H9 (cell line): Measurements from ENCODE around the gene NCAN. TPM values are rescaled to one million over a fixed set of nuclear protein-coding genes. Genes with fewer than 3 reads are reported as not detected.

ENCODE experiments used
- DNase-seq: peaks from one replicate; pipeline ENCODE4 v3.0.0-alpha.2; 2017
- H2AFZ ChIP-seq: one replicate; pipeline ENCODE4 v1.6.1; 2013; ENCODE audit warnings: mild to moderate bottlenecking, low read length, control low read depth, moderate library complexity
- H2AK5ac ChIP-seq: 2 replicates; pipeline ENCODE4 v1.6.1; 2013; ENCODE audit warnings: low read length, control low read depth, mixed read lengths; ENCODE audit not compliant: insufficient read length
- H2BK120ac ChIP-seq: one replicate; pipeline ENCODE4 v1.6.1; 2013; ENCODE audit warnings: low read depth, mild to moderate bottlenecking, low read length, control low read depth, inconsistent platforms; ENCODE audit not compliant: poor library complexity, severe bottlenecking
- H2BK12ac ChIP-seq: 2 replicates; pipeline ENCODE4 v1.6.1; 2013; ENCODE audit warnings: low read length, control low read depth, mixed read lengths, low read depth; ENCODE audit not compliant: insufficient read length
- H2BK15ac ChIP-seq: 2 replicates; pipeline ENCODE4 v1.6.1; 2013; ENCODE audit warnings: low read depth, low read length, control low read depth
- H2BK20ac ChIP-seq: one replicate; pipeline ENCODE4 v1.6.1; 2013; ENCODE audit warnings: low read depth, mild to moderate bottlenecking, low read length, control low read depth, inconsistent platforms; ENCODE audit not compliant: poor library complexity, severe bottlenecking
- H2BK5ac ChIP-seq: 2 replicates; pipeline ENCODE4 v1.6.1; 2013; ENCODE audit warnings: low read length, control low read depth, mixed read lengths; ENCODE audit not compliant: insufficient read length
- H3K14ac ChIP-seq: 2 replicates; pipeline ENCODE4 v1.6.1; 2013; ENCODE audit warnings: low read length, control low read depth; ENCODE audit not compliant: insufficient read depth
- H3K18ac ChIP-seq: 2 replicates; pipeline ENCODE4 v1.6.1; 2013; ENCODE audit warnings: low read depth, mild to moderate bottlenecking, mixed read lengths, low read length, control low read depth; ENCODE audit not compliant: insufficient read length
- H3K23ac ChIP-seq: 2 replicates; pipeline ENCODE4 v1.6.1; 2013; ENCODE audit warnings: low read length, control low read depth, mixed read lengths, low read depth; ENCODE audit not compliant: insufficient read length
- H3K23me2 ChIP-seq: 2 replicates; pipeline ENCODE4 v1.6.1; 2013; ENCODE audit warnings: low read depth, mild to moderate bottlenecking, mixed read lengths, low read length, control low read depth; ENCODE audit not compliant: insufficient read length, poor library complexity, severe bottlenecking
- H3K27ac ChIP-seq: 2 replicates; pipeline ENCODE4 v1.5.1; 2013; ENCODE audit warnings: low read length, control low read depth, mixed read lengths, low read depth; ENCODE audit not compliant: insufficient read length
- H3K27me3 ChIP-seq: 2 replicates; pipeline ENCODE4 v1.6.1; 2013; ENCODE audit warnings: low read length, control low read depth, inconsistent platforms; ENCODE audit not compliant: insufficient read depth
- H3K4ac ChIP-seq: 2 replicates; pipeline ENCODE4 v1.6.1; 2013; ENCODE audit warnings: low read depth, mild to moderate bottlenecking, control low read depth, inconsistent platforms, low read length, moderate library complexity
- H3K4me1 ChIP-seq: 2 replicates; pipeline ENCODE4 v1.6.1; 2013; ENCODE audit warnings: low read length, control low read depth, inconsistent platforms; ENCODE audit not compliant: insufficient read depth
- H3K4me2 ChIP-seq: 2 replicates; pipeline ENCODE4 v1.6.1; 2013; ENCODE audit warnings: low read length, control low read depth, mixed read lengths; ENCODE audit not compliant: insufficient read length, insufficient read depth
- H3K56ac ChIP-seq: 2 replicates; pipeline ENCODE4 v1.6.1; 2013; ENCODE audit warnings: low read depth, mild to moderate bottlenecking, mixed read lengths, low read length, control low read depth; ENCODE audit not compliant: insufficient read length
- H3K79me1 ChIP-seq: 2 replicates; pipeline ENCODE4 v1.6.1; 2013; ENCODE audit warnings: low read depth, mild to moderate bottlenecking, moderate library complexity, low read length, control low read depth, inconsistent platforms; ENCODE audit not compliant: insufficient read depth, poor library complexity, severe bottlenecking
- H3K79me2 ChIP-seq: 2 replicates; pipeline ENCODE4 v1.6.1; 2013; ENCODE audit warnings: low read length, control low read depth, inconsistent platforms; ENCODE audit not compliant: insufficient read depth
- H3K9ac ChIP-seq: 2 replicates; pipeline ENCODE4 v1.6.1; 2013; ENCODE audit warnings: low read length, control low read depth, mixed read lengths; ENCODE audit not compliant: insufficient read length; ENCODE audit errors: extremely low read depth
- H3K9me3 ChIP-seq: one replicate; pipeline ENCODE4 v1.6.1; 2013; ENCODE audit warnings: low read depth, low read length, inconsistent platforms; ENCODE audit not compliant: control insufficient read depth
- H3T11ph ChIP-seq: one replicate; pipeline ENCODE4 v1.6.1; 2013; ENCODE audit warnings: mild to moderate bottlenecking, low read length, control low read depth, inconsistent platforms
- H4K20me1 ChIP-seq: one replicate; pipeline ENCODE4 v1.6.1; 2013; ENCODE audit not compliant: control insufficient read depth, insufficient read length, insufficient read depth
- H4K5ac ChIP-seq: 2 replicates; pipeline ENCODE4 v1.6.1; 2013; ENCODE audit warnings: low read depth, mild to moderate bottlenecking, mixed read lengths, low read length, control low read depth; ENCODE audit not compliant: insufficient read length
- H4K8ac ChIP-seq: replicated peaks from 2 replicates; pipeline ENCODE4 v1.6.1; 2013; ENCODE audit warnings: low read length, control low read depth, mixed read lengths, low read depth; ENCODE audit not compliant: insufficient read length
- H4K91ac ChIP-seq: 2 replicates; pipeline ENCODE4 v1.6.1; 2013; ENCODE audit warnings: low read depth, mild to moderate bottlenecking, moderate library complexity, mixed read lengths, low read length, control low read depth; ENCODE audit not compliant: insufficient read length
- H3K27ac Mint-ChIP-seq, 3 experiments: 2 replicates in 2 of 3; 3 replicates in 1 of 3; pipeline ENCODE4 v1.8.0; 2020 to 2021; ENCODE audit warnings: mixed read lengths in 3 of 3, mild to moderate bottlenecking in 1 of 3, moderate library complexity in 1 of 3
- H3K27me3 Mint-ChIP-seq: 2 replicates; pipeline ENCODE4 v1.8.0; 2021; ENCODE audit warnings: low read depth, mild to moderate bottlenecking, moderate library complexity, mixed read lengths
- H3K36me3 Mint-ChIP-seq, 3 experiments: 2 replicates in 2 of 3; 3 replicates in 1 of 3; pipeline ENCODE4 v1.8.0; 2020 to 2021; ENCODE audit warnings: low read depth in 3 of 3, mixed read lengths in 3 of 3; ENCODE audit not compliant: insufficient read depth in 1 of 3
- H3K4me1 Mint-ChIP-seq, 2 experiments: 2 replicates each; pipeline ENCODE4 v1.8.0; 2020; ENCODE audit warnings: mixed read lengths in 2 of 2
- H3K4me3 Mint-ChIP-seq, 2 experiments: 2 replicates in 1 of 2; 3 replicates in 1 of 2; pipeline ENCODE4 v1.8.0; 2020 to 2021; ENCODE audit warnings: mild to moderate bottlenecking in 2 of 2, mixed read lengths in 2 of 2, moderate library complexity in 1 of 2
- H3K9me3 Mint-ChIP-seq, 2 experiments: 2 replicates in 1 of 2; 3 replicates in 1 of 2; pipeline ENCODE4 v1.8.0; 2020; ENCODE audit warnings: mild to moderate bottlenecking in 2 of 2, mixed read lengths in 2 of 2, moderate library complexity in 1 of 2
- CTCF ChIP-seq: fragments of 200-600 bp; sonication (generic); conservative IDR thresholded peaks from 3 replicates; pipeline ENCODE4 v1.8.0; 2021; ENCODE audit warnings: antibody characterized with exemption, mild to moderate bottlenecking
- WGBS: extraction: QIAGEN DNeasy Blood & Tissue Kit; methylation state at CpG from one replicate; pipeline ENCODE4 v1.1.7; 2013; ENCODE audit warnings: missing lambda C conversion rate, low lambda C conversion rate, mixed read lengths; ENCODE audit not compliant: insufficient read length; ENCODE audit errors: extremely low coverage; 5-methylcytosine and 5-hydroxymethylcytosine counted together
- total RNA-seq: library from RNA; stranded (reverse); gene quantifications from 2 replicates; pipeline ENCODE4 v1.2.1, GENCODE V29; 2021

The NCAN gene
- total RNA-seq, 1 experiment from 2014 or later: 1.6 TPM

GRCh38 chr19:19238126-19238894, 26.6 kb downstream of the NCAN start:
- DNase-seq: no peak
- H3K27ac Mint-ChIP-seq: no peak overlapping the region; a peak in 1 of 7 replicates
- 0 out of 4 replicates have a peak, but pooled peaks cover 0 to 3% of the 10 kb centered on the region in 2 experiments for H3K4me1 Mint-ChIP-seq
- TF ChIP-seq CTCF: no peak
- Histone ChIP-seq H3K4ac (no peak overlapping the region), H2BK5ac (no peak overlapping the region), H3K18ac (no peak overlapping the region), H3K9ac (no peak overlapping the region), H3K27me3 (no peaks in the 10 kb centered on the region), H3K56ac (no peak overlapping the region), H3K79me2 (no peaks in the 10 kb centered on the region), H2BK12ac (no peak overlapping the region), H2BK15ac (no peak overlapping the region), H3K23ac (no peak overlapping the region), H3K27ac (no peak overlapping the region), H2BK120ac (no peak overlapping the region), H3K4me1 (no peaks in the 10 kb centered on the region), H4K5ac (no peak overlapping the region), H3K9me3 (peaks cover 4% of the 10 kb centered on the region), H2AFZ (no peak overlapping the region), H3K79me1 (no peaks in the 10 kb centered on the region), H4K8ac (no peak overlapping the region), H3K14ac (no peak overlapping the region), H3K4me2 (no peak overlapping the region), H4K91ac (no peak overlapping the region), H3T11ph (no peak overlapping the region), H2AK5ac (no peak overlapping the region), H2BK20ac (no peak overlapping the region), H4K20me1 (no peaks in the 10 kb centered on the region), H3K23me2 (no peaks in the 10 kb centered on the region)
- peaks cover 0 to 7% (median 5%) of the 10 kb centered on the region in 3 experiments; a peak in 3 of 7 replicates for H3K36me3 Mint-ChIP-seq
- peaks cover 47% of the 10 kb centered on the region for H3K27me3 Mint-ChIP-seq
- no CpG with 5 or more reads among the region's 18 CpGs for WGBS
- H3K4me3 Mint-ChIP-seq: peak overlapping the region in 1 of 2 experiments; percentile 0; a peak in 2 of 5 replicates
- H3K9me3 Mint-ChIP-seq: peaks cover 21 to 24% of the 10 kb centered on the region in 2 experiments
